ENCODE results near the gene LYPD6B. TPM values are rescaled to one million over a fixed set of nuclear protein-coding genes. Genes with fewer than 3 reads are reported as not detected.
A peak's percentile ranks its signal among the peaks of the same experiment; 100 is the strongest.

The LYPD6B gene
- total RNA-seq, 2 experiments from 2014 or later, result not detected

GRCh38 chr2:149002378-149002890 is 36.1 kb upstream of the LYPD6B start:
- Mint-ChIP-seq H3K27ac (no peak overlapping the region), H3K4me3 (no peak overlapping the region), H3K9me3 (ENCODE audit: low read depth) (no peaks in the 10 kb centered on the region), H3K36me3 (peaks cover 3% of the 10 kb centered on the region), H3K4me1 (peaks cover 3% of the 10 kb centered on the region), H3K27me3 (no peaks in the 10 kb centered on the region)
- DNase-seq, result no peak
- CTCF ChIA-PET, result no interaction called here
- ATAC-seq, result no peak

- Mint-ChIP-seq H3K36me3 (peaks cover 3% of the 10 kb centered on the region), H3K27ac (no peak overlapping the region), H3K9me3 (ENCODE audit: low read depth) (no peaks in the 10 kb centered on the region), H3K27me3 (no peaks in the 10 kb centered on the region), H3K4me3 (no peak overlapping the region), H3K4me1 (peaks cover 3% of the 10 kb centered on the region)
- CTCF ChIA-PET, result interaction anchor here (1.6 kb wide), 1 partner anchor 14 kb away, joined by 6 read pairs; no protein-coding TSS in a partner anchor
- ATAC-seq (no peak), DNase-seq (no peak)
These were observed 35.4 kb upstream of the LYPD6B start for GRCh38 chr2:149002891-149003740.

- H3K36me3 Mint-ChIP-seq, result peaks cover 3% of the 10 kb centered on the region
- no peaks in the 10 kb centered on the region for H3K27me3 Mint-ChIP-seq
- no peak overlapping the region for H3K27ac Mint-ChIP-seq
- DNase-seq (no peak), ATAC-seq (no peak)
- H3K9me3 Mint-ChIP-seq (ENCODE audit: low read depth), result no peaks in the 10 kb centered on the region
- peaks cover 3% of the 10 kb centered on the region for H3K4me1 Mint-ChIP-seq
- H3K4me3 Mint-ChIP-seq, result no peak overlapping the region
- CTCF ChIA-PET, result interaction anchor here (1.6 kb wide), 1 partner anchor 12 kb away, joined by 6 read pairs; no protein-coding TSS in a partner anchor
These were observed 33.7 kb upstream of the LYPD6B start for GRCh38 chr2:149004836-149005235.

GRCh38 chr2:149005471-149006077 is 32.9 kb upstream of the LYPD6B start:
- Mint-ChIP-seq H3K4me1 (no peaks in the 10 kb centered on the region), H3K27me3 (no peaks in the 10 kb centered on the region), H3K36me3 (peaks cover 3% of the 10 kb centered on the region), H3K27ac (no peak overlapping the region), H3K4me3 (no peak overlapping the region), H3K9me3 (ENCODE audit: low read depth) (no peaks in the 10 kb centered on the region)
- DNase-seq (no peak), ATAC-seq (no peak)
- CTCF ChIA-PET, result no interaction called here

- CTCF ChIA-PET, result no interaction called here
- Mint-ChIP-seq H3K4me1 (no peaks in the 10 kb centered on the region), H3K27me3 (no peaks in the 10 kb centered on the region), H3K4me3 (no peak overlapping the region), H3K9me3 (ENCODE audit: low read depth) (no peaks in the 10 kb centered on the region), H3K36me3 (peaks cover 3% of the 10 kb centered on the region), H3K27ac (no peak overlapping the region)
- ATAC-seq (no peak), DNase-seq (no peak)
These were observed 31.5 kb upstream of the LYPD6B start for GRCh38 chr2:149006883-149007543.

GRCh38 chr2:149008381-149008780 is 30.1 kb upstream of the LYPD6B start:
- no peak overlapping the region for H3K4me3 Mint-ChIP-seq

GRCh38 chr2:149009576-149010461 is 28.7 kb upstream of the LYPD6B start:
- CTCF ChIA-PET, result no interaction called here

More at GRCh38 chr2:149008381-149008780, 30.1 kb upstream of the LYPD6B start:
- Mint-ChIP-seq H3K36me3 (peaks cover 2% of the 10 kb centered on the region), H3K4me1 (no peaks in the 10 kb centered on the region), H3K9me3 (ENCODE audit: low read depth) (no peaks in the 10 kb centered on the region), H3K27ac (no peak overlapping the region), H3K27me3 (no peaks in the 10 kb centered on the region)
- DNase-seq (no peak), ATAC-seq (no peak)
- CTCF ChIA-PET, result no interaction called here

GRCh38 chr2:149012545-149012944 is 26.0 kb upstream of the LYPD6B start:
- ATAC-seq, result no peak
- H3K36me3 Mint-ChIP-seq, result peaks cover 2% of the 10 kb centered on the region

More at GRCh38 chr2:149009576-149010461, 28.7 kb upstream of the LYPD6B start:
- Mint-ChIP-seq H3K27ac (no peak overlapping the region), H3K36me3 (peaks cover 2% of the 10 kb centered on the region), H3K9me3 (ENCODE audit: low read depth) (no peaks in the 10 kb centered on the region), H3K27me3 (no peaks in the 10 kb centered on the region), H3K4me3 (no peak overlapping the region), H3K4me1 (no peaks in the 10 kb centered on the region)
- DNase-seq (no peak), ATAC-seq (no peak)

GRCh38 chr2:149015501-149015900 is 23.0 kb upstream of the LYPD6B start:
- CTCF ChIA-PET, result interaction anchor here (1.1 to 4.1 kb wide), 5 partner anchors 9 to 559 kb away, joined by 3 to 24 read pairs (median 3); no protein-coding TSS in a partner anchor
- Mint-ChIP-seq H3K9me3 (ENCODE audit: low read depth) (no peaks in the 10 kb centered on the region), H3K36me3 (peaks cover 2% of the 10 kb centered on the region), H3K4me3 (no peak overlapping the region), H3K27me3 (no peaks in the 10 kb centered on the region), H3K27ac (no peak overlapping the region), H3K4me1 (no peaks in the 10 kb centered on the region)
- ATAC-seq (no peak), DNase-seq (no peak)

More at GRCh38 chr2:149012545-149012944, 26.0 kb upstream of the LYPD6B start:
- DNase-seq, result no peak
- Mint-ChIP-seq H3K27ac (no peak overlapping the region), H3K9me3 (ENCODE audit: low read depth) (no peaks in the 10 kb centered on the region), H3K4me1 (no peaks in the 10 kb centered on the region), H3K4me3 (no peak overlapping the region), H3K27me3 (no peaks in the 10 kb centered on the region)
- CTCF ChIA-PET, result no interaction called here

- Mint-ChIP-seq H3K27me3 (no peaks in the 10 kb centered on the region), H3K27ac (no peak overlapping the region), H3K4me1 (no peaks in the 10 kb centered on the region), H3K9me3 (ENCODE audit: low read depth) (no peaks in the 10 kb centered on the region), H3K36me3 (peaks cover 2% of the 10 kb centered on the region), H3K4me3 (no peak overlapping the region)
- CTCF ChIA-PET, result interaction anchor here (1.1 to 4.1 kb wide), 7 partner anchors 9 to 558 kb away, joined by 3 to 24 read pairs (median 4); no protein-coding TSS in a partner anchor
- ATAC-seq, result no peak
- DNase-seq, result no peak
These were observed 22.5 kb upstream of the LYPD6B start for GRCh38 chr2:149015926-149016563.

GRCh38 chr2:149017116-149017985 is 21.1 kb upstream of the LYPD6B start:
- ATAC-seq (peak; percentile 70), DNase-seq (peak; percentile 83)
- Mint-ChIP-seq H3K27ac (no peak overlapping the region), H3K4me1 (no peaks in the 10 kb centered on the region), H3K27me3 (no peaks in the 10 kb centered on the region), H3K9me3 (ENCODE audit: low read depth) (no peaks in the 10 kb centered on the region), H3K4me3 (no peak overlapping the region), H3K36me3 (peaks cover 2% of the 10 kb centered on the region)
- CTCF ChIA-PET, result interaction anchor here (0.7 to 4.1 kb wide), 21 partner anchors 9 to 557 kb away, joined by 3 to 24 read pairs (median 4); partner anchors contain the start of gene LYPD6B
